Measurements from ENCODE around the gene ALOX5.
"Not testable (repeated sequence)": the region's sequence is repeated elsewhere in the genome, so short reads cannot be mapped to it uniquely, and the experiment has no call there.

The ALOX5 gene

GRCh38 chr10:45395554-45395953, 21.5 kb downstream of the ALOX5 start:
- H3K4me3 ChIP-seq (ENCODE audit: low read depth, low read length) = no peak overlapping the region
- DNase-seq (ENCODE audit: low read depth) = no peak

GRCh38 chr10:45398595-45398994, 24.6 kb downstream of the ALOX5 start:
- no peak for DNase-seq (ENCODE audit: low read depth)
- H3K4me3 ChIP-seq (ENCODE audit: low read depth, low read length) = no peak overlapping the region

- no peak for DNase-seq (ENCODE audit: low read depth)
- no peak overlapping the region for H3K4me3 ChIP-seq (ENCODE audit: low read depth, low read length)
These were observed 25.1 kb downstream of the ALOX5 start for GRCh38 chr10:45399113-45399512.

- DNase-seq (ENCODE audit: low read depth) = no peak
- no peak overlapping the region for H3K4me3 ChIP-seq (ENCODE audit: low read depth, low read length)
These were observed 29.1 kb downstream of the ALOX5 start for GRCh38 chr10:45403151-45403550.

- H3K4me3 ChIP-seq (ENCODE audit: low read depth, low read length) = no peak overlapping the region
- no peak for DNase-seq (ENCODE audit: low read depth)
These were observed 30.2 kb downstream of the ALOX5 start for GRCh38 chr10:45404087-45404769.

- no peak overlapping the region for H3K4me3 ChIP-seq (ENCODE audit: low read depth, low read length)
- no peak for DNase-seq (ENCODE audit: low read depth)
These were observed 30.7 kb downstream of the ALOX5 start for GRCh38 chr10:45404770-45405120.

- no peak overlapping the region for H3K4me3 ChIP-seq (ENCODE audit: low read depth, low read length)
- DNase-seq (ENCODE audit: low read depth) = no peak
These were observed 33.5 kb downstream of the ALOX5 start for GRCh38 chr10:45407542-45407941.

GRCh38 chr10:45408421-45409319, 34.7 kb downstream of the ALOX5 start:
- no peak for DNase-seq (ENCODE audit: low read depth)
- no peak overlapping the region for H3K4me3 ChIP-seq (ENCODE audit: low read depth, low read length)

- not testable (repeated sequence) for H3K4me3 ChIP-seq (ENCODE audit: low read depth, low read length); DNase-seq (ENCODE audit: low read depth)
These were observed 35.3 kb downstream of the ALOX5 start for GRCh38 chr10:45409347-45409746.

- no peak overlapping the region for H3K4me3 ChIP-seq (ENCODE audit: low read depth, low read length)
- DNase-seq (ENCODE audit: low read depth) = no peak
These were observed 35.8 kb downstream of the ALOX5 start for GRCh38 chr10:45409782-45410181.

- DNase-seq (ENCODE audit: low read depth) = no peak
These were observed 36.4 kb downstream of the ALOX5 start for GRCh38 chr10:45410489-45410806.

GRCh38 chr10:45410807-45411606, 37.0 kb downstream of the ALOX5 start:
- no peak for DNase-seq (ENCODE audit: low read depth)
- H3K4me3 ChIP-seq (ENCODE audit: low read depth, low read length) = no peak overlapping the region

More at GRCh38 chr10:45410489-45410806, 36.4 kb downstream of the ALOX5 start:
- no peak overlapping the region for H3K4me3 ChIP-seq (ENCODE audit: low read depth, low read length)

GRCh38 chr10:45411607-45411940, 37.6 kb downstream of the ALOX5 start:
- no peak overlapping the region for H3K4me3 ChIP-seq (ENCODE audit: low read depth, low read length)
- no peak for DNase-seq (ENCODE audit: low read depth)

- H3K4me3 ChIP-seq (ENCODE audit: low read depth, low read length); DNase-seq (ENCODE audit: low read depth): not testable (repeated sequence)
These were observed 41.0 kb downstream of the ALOX5 start for GRCh38 chr10:45415062-45415461.

GRCh38 chr10:45416603-45417002, 42.6 kb downstream of the ALOX5 start:
- H3K4me3 ChIP-seq (ENCODE audit: low read depth, low read length) = no peak overlapping the region
- DNase-seq (ENCODE audit: low read depth) = no peak

GRCh38 chr10:45417746-45418145, 43.7 kb downstream of the ALOX5 start:
- no peak for DNase-seq (ENCODE audit: low read depth)
- no peak overlapping the region for H3K4me3 ChIP-seq (ENCODE audit: low read depth, low read length)

GRCh38 chr10:45418417-45418848, 44.4 kb downstream of the ALOX5 start:
- DNase-seq (ENCODE audit: low read depth) = no peak
- H3K4me3 ChIP-seq (ENCODE audit: low read depth, low read length) = peak overlapping the region; percentile 49

- H3K4me3 ChIP-seq (ENCODE audit: low read depth, low read length) = peak overlapping the region; percentile 49
These were observed 45.0 kb downstream of the ALOX5 start for GRCh38 chr10:45418849-45419675.

GRCh38 chr10:45419676-45420025, 45.6 kb downstream of the ALOX5 start:
- DNase-seq (ENCODE audit: low read depth) = no peak
- peak overlapping the region; percentile 49 for H3K4me3 ChIP-seq (ENCODE audit: low read depth, low read length)

More at GRCh38 chr10:45418849-45419675, 45.0 kb downstream of the ALOX5 start:
- DNase-seq (ENCODE audit: low read depth) = no peak

All from skeletal muscle cell (primary cell).